Neural progenitor cell (in vitro differentiated cells): ENCODE measurements around the gene SCMH1.

Source experiments
- CTCF ChIP-seq: fragments of 200-600 bp; sonication (generic); IDR thresholded peaks from 2 replicates; pipeline ENCODE4 v1.5.1; 2017; ENCODE audit warnings: antibody characterized with exemption, mild to moderate bottlenecking
- EZH2 ChIP-seq: fragments of 200-600 bp; sonication (generic); IDR thresholded peaks from 2 replicates; pipeline ENCODE4 v1.6.1; 2017; ENCODE audit warnings: antibody characterized with exemption, mild to moderate bottlenecking, moderate library complexity
- EZH2phosphoT487 ChIP-seq: fragments of 200-600 bp; sonication (generic); IDR thresholded peaks from 2 replicates; pipeline ENCODE4 v1.6.1; 2017; ENCODE audit warnings: antibody characterized with exemption

- no peak for TF ChIP-seq EZH2phosphoT487
- no peak for TF ChIP-seq CTCF
- no peak for TF ChIP-seq EZH2
Observed at GRCh38 chr1:41235893-41236292, 6.2 kb downstream of the SCMH1 start.
